Sciatic nerve (tissue), 2 donors: ENCODE results near the gene MYO9A. TPM values are rescaled to one million over a fixed set of nuclear protein-coding genes. Genes with fewer than 3 reads are reported as not detected.
"Not testable (repeated sequence)": the region's sequence is repeated elsewhere in the genome, so short reads cannot be mapped to it uniquely, and the experiment has no call there.

Experiments
- ATAC-seq: fragments of 200-7000 bp; cut with Tn5 transposase; one replicate; pipeline ENCODE4 v1.9.1; 2020; ENCODE audit warnings: mild to moderate bottlenecking, moderate library complexity
- DNase-seq: peaks from one replicate; pipeline ENCODE4 v3.0.0-alpha.2; 2020; ENCODE audit warnings: low spot score
- intact Hi-C: fragments of 100-400 bp; cut with DNase I; formaldehyde crosslinking; loops from one replicate; pipeline ENCODE4 v1.14.2; 2022
- total RNA-seq: library from RNA; stranded (reverse); fragmentation: NEBNext Ultra II Directional; extraction: Animal tissue kit (Norgen Biotek cat#: 25700); gene quantifications from one replicate; pipeline ENCODE4 v1.2.1, GENCODE V29; 2021
- donor health status: DM: no; HTN: no; CAD: no.
- donor health status: DM: no; HTN: no; CAD: no.

Gene MYO9A
- total RNA-seq, 1 donor from 2014 or later = 98.7 TPM

GRCh38 chr15:72006382-72006781 is 111.6 kb downstream of the MYO9A start:
- intact Hi-C loops = no loop called here
- no peak for DNase-seq
- no peak for ATAC-seq

- DNase-seq = no peak
- no peak for ATAC-seq
- intact Hi-C loops = no loop called here
Observed at GRCh38 chr15:72005483-72005882, 112.5 kb downstream of the MYO9A start.

- DNase-seq = no peak
- intact Hi-C loops = no loop called here
- no peak for ATAC-seq
Observed at GRCh38 chr15:71999807-72000206, 118.1 kb downstream of the MYO9A start.

- DNase-seq, intact Hi-C loops, ATAC-seq: not testable (repeated sequence)
Observed at GRCh38 chr15:71998717-71999116, 119.2 kb downstream of the MYO9A start.

- intact Hi-C loops = no loop called here
- ATAC-seq (no peak), DNase-seq (no peak)
Observed at GRCh38 chr15:71997691-71998090, 120.3 kb downstream of the MYO9A start.

- DNase-seq (no peak), ATAC-seq (no peak)
- intact Hi-C loops = no loop called here
Observed at GRCh38 chr15:71975816-71976150, 142.2 kb downstream of the MYO9A start.

- DNase-seq (no peak), ATAC-seq (no peak)
- intact Hi-C loops = no loop called here
Observed at GRCh38 chr15:71974211-71974610, 143.7 kb downstream of the MYO9A start.

GRCh38 chr15:71973366-71973765 is 144.6 kb downstream of the MYO9A start:
- ATAC-seq (no peak), DNase-seq (no peak)
- intact Hi-C loops = no loop called here

GRCh38 chr15:71971905-71972304 is 146.0 kb downstream of the MYO9A start:
- no peak for DNase-seq
- intact Hi-C loops = no loop called here
- no peak for ATAC-seq

GRCh38 chr15:71970435-71970834 is 147.5 kb downstream of the MYO9A start:
- intact Hi-C loops = no loop called here
- ATAC-seq (no peak), DNase-seq (no peak)

- intact Hi-C loops = no loop called here
- no peak for DNase-seq
- ATAC-seq = no peak
Observed at GRCh38 chr15:71962537-71962936, 155.4 kb downstream of the MYO9A start.

GRCh38 chr15:71957026-71957425 is 160.9 kb downstream of the MYO9A start:
- no peak for DNase-seq
- intact Hi-C loops = no loop called here
- ATAC-seq = no peak

GRCh38 chr15:71951134-71951533 is 166.8 kb downstream of the MYO9A start:
- DNase-seq (no peak), ATAC-seq (no peak)
- intact Hi-C loops = no loop called here

- no peak for ATAC-seq
- intact Hi-C loops = no loop called here
- DNase-seq = no peak
Observed at GRCh38 chr15:71945012-71945411, 172.9 kb downstream of the MYO9A start.

- intact Hi-C loops = no loop called here
- DNase-seq = no peak
- no peak for ATAC-seq
Observed at GRCh38 chr15:71943806-71944205, 174.1 kb downstream of the MYO9A start.

- no peak for DNase-seq
- intact Hi-C loops = no loop called here
- ATAC-seq = no peak
Observed at GRCh38 chr15:71939981-71940588, 177.9 kb downstream of the MYO9A start.

GRCh38 chr15:71937650-71938311 is 180.2 kb downstream of the MYO9A start:
- DNase-seq (no peak), ATAC-seq (no peak)
- intact Hi-C loops = no loop called here

GRCh38 chr15:71934446-71934845 is 183.5 kb downstream of the MYO9A start:
- intact Hi-C loops = no loop called here
- no peak for DNase-seq
- ATAC-seq = no peak

- DNase-seq = no peak
- intact Hi-C loops = no loop called here
- no peak for ATAC-seq
Observed at GRCh38 chr15:71932689-71933088, 185.3 kb downstream of the MYO9A start.

GRCh38 chr15:71931261-71931660 is 186.7 kb downstream of the MYO9A start:
- DNase-seq (no peak), ATAC-seq (no peak)
- intact Hi-C loops = no loop called here

GRCh38 chr15:71925145-71925544 is 192.8 kb downstream of the MYO9A start:
- DNase-seq = no peak
- intact Hi-C loops = no loop called here
- no peak for ATAC-seq
